Lower leg skin (tissue), 3 donors: Measurements from ENCODE around the gene CEP128.

ENCODE experiments used
- POLR2A ChIP-seq, 2 donors: fragments of 450-650 bp; IDR thresholded peaks; one replicate each; pipeline ENCODE4 v1.6.1; 2016 to 2017; ENCODE audit warnings: antibody characterized with exemption in 2 of 2, mild to moderate bottlenecking in 1 of 2, moderate library complexity in 1 of 2
- TF ChIP-seq, protein P1 (sequence below), 3 donors: fragments of 450-650 bp; IDR thresholded peaks; one replicate each; pipeline ENCODE4 v1.5.1; 2016; ENCODE audit warnings: antibody characterized with exemption in 3 of 3, mild to moderate bottlenecking in 3 of 3, moderate library complexity in 2 of 3

DNA sequence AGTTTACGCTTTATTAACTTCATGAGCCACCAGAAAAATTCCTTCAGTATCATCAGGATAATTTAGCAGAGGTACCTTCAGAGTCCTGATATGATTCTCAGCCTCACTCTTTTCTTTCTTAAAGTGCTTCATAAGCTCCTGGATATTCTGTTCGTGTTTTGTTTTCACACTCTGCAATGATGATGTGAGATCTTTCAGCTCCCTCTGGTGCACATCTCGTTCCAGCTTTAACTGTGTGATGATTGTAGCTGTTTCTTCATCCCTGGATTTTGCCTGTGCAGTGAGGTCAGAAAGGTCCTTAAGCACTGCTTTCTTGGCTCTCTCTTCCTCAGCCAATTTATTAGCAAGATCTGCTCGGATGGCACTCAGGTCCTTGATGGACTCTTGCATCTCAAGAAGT, 156.7 kb downstream of the CEP128 start:
- TF ChIP-seq, protein P1, sequence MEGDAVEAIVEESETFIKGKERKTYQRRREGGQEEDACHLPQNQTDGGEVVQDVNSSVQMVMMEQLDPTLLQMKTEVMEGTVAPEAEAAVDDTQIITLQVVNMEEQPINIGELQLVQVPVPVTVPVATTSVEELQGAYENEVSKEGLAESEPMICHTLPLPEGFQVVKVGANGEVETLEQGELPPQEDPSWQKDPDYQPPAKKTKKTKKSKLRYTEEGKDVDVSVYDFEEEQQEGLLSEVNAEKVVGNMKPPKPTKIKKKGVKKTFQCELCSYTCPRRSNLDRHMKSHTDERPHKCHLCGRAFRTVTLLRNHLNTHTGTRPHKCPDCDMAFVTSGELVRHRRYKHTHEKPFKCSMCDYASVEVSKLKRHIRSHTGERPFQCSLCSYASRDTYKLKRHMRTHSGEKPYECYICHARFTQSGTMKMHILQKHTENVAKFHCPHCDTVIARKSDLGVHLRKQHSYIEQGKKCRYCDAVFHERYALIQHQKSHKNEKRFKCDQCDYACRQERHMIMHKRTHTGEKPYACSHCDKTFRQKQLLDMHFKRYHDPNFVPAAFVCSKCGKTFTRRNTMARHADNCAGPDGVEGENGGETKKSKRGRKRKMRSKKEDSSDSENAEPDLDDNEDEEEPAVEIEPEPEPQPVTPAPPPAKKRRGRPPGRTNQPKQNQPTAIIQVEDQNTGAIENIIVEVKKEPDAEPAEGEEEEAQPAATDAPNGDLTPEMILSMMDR (IDR thresholded peaks at IDR 0.05), result no peak
- TF ChIP-seq POLR2A (IDR thresholded peaks at IDR 0.05), result no peak
